RPMI7951 (cell line): Measurements from ENCODE around the gene IL3. TPM values are rescaled to one million over a fixed set of nuclear protein-coding genes. Genes with fewer than 3 reads are reported as not detected.

Experiments used
- DNase-seq: peaks from one replicate; pipeline ENCODE4 v3.0.0-alpha.2; 2012; ENCODE audit warnings: low read depth
- total RNA-seq: library from RNA; depleted of rRNA; stranded (reverse); fragments of >200 nt; shearing (Covaris generic); gene quantifications from 2 replicates; pipeline ENCODE4 v1.2.3, GENCODE V29; 2014

The IL3 gene
- total RNA-seq, 1 experiment from 2014 or later: not detected

DNA sequence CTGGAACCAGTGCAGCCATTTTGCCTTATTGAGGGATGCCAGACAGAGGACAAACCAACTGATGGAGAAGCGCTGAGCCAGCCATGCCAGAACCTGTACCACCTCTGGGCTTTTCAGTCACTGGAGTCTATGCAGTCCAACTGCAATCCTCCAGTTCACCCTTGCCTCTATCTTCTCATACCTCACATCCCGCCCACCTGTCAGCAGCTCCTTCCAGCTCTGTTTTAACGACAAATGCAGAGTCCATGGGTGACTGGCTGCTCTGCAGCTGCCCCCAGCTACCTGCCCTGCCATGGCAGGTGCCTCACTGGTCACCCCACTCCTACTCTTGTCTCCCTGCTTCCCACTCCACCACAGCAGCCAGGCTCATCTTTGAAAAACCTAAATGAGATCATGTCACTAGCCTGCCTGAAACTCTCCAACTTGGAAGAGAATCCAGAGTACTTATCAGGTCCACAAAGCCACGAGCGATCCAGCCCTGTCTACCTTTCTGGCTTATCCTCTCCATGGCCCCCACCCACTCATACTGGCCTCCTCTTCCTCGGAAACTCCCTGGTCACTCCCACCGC, 35.0 kb upstream of the IL3 start:
- DNase-seq: no peak

DNA sequence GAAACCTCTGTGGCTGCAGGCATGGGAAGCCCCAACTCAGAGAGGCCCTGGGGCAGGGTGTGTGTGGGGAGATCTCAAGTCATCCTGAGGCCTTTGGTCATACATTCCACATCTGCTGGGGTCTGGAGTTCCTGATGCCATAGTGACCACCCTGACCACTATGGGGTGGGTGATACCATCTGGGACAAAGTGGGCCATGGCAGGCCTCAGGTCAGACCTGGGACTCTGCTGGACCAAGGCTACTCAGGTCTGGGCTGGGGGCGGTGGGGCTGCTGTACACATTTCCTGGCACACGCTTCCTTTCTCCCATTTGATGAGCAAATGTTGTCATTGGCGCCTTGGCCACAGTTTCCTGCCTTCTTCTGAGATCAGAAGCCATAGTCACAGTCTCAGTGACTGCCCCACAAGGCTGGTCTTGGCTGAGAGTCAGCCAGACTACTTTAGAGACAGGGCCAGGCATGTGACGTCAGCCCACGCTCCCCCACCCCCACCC, 33.9 kb upstream of the IL3 start:
- no peak for DNase-seq

DNA sequence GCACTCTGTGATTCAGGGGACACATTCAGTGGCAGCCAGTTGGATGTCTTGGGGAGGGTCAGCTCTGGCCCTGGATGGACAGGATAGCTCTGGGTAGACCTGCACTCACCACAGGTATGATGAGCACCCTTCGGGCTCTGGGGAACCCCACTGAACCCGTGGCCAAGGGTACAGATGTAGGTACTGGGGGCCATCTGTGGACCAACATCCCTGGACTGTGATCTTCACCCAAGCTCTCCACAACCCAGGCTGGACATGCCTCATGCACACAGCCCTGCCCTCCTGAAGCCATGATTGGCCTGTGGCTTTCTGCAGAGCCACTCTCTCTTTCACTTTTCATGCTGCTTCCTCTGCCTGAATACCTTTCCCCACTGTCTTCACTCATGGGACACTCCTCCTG, 33.4 kb upstream of the IL3 start:
- DNase-seq: no peak

DNA sequence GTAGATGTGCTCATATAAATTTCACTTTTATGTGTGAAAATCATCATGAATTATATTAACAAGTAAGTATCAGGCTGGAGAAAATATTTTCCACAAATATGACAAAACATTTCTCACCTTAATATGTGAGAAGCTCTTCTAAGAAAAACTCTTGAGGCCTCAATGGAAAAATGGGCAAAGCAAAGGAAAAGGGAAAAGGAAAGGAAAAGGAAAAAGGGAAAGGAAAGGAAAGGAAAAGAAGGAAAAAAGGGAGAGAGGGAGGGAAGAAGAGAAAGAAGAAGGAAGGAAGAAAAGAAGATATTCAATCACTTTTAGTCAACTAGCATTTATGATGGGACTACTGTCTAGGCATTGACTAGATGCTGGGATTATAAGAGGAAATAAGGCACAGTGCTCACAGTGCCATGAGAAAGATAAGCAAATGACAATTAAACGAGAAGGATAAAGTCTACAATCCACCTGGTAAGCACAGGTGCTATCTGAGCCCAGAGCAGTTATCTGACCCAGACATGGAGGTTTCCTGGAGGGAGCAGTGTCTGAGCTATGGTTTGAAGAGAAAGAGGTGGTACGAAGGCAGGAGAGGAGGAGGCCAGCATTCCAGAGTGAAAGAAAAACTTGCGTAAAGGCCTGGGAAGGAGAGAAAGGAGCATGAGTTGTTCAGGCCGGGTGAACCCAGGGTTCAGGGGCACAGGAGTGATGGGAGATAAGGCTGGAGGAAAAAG, 30.7 kb upstream of the IL3 start:
- no peak for DNase-seq

DNA sequence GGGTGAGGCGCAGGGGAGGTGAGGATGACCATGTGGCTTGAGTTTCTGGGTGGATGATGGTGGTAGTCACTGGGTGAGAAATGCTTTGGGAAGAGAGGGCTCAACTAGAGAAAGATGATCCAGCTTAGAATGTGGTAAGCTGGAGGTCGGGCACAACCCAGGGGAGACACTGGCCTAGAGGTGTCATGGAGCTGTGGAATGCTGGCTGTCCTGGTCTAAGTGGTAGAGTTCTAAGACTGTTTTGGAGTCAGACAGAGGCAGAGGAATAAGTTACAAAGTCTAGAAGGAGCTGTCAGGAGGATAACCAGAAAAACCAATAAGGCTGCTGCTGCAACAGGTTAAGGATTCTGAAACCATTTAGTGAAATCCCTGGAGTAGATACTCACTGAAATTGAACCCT, 29.8 kb upstream of the IL3 start:
- DNase-seq: no peak

DNA sequence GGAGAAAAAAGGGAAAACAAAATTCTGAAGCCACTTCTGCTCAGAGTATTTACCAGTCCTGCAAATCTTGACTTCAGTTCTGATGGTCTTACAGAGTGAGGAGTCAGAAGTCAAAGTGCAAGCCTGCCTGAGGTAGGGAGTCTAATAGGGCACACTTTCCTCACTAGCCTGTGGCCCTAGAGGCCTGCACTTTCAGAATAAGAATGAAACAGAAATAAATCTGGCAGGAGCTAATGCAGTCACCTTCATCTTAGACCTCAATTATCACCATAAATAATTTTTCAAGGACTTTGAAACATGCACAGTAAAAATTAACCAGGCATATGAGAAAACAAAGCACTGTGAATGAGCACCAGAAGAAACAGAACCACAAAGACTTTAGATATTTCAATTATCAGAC, 28.3 kb upstream of the IL3 start:
- no peak for DNase-seq

DNA sequence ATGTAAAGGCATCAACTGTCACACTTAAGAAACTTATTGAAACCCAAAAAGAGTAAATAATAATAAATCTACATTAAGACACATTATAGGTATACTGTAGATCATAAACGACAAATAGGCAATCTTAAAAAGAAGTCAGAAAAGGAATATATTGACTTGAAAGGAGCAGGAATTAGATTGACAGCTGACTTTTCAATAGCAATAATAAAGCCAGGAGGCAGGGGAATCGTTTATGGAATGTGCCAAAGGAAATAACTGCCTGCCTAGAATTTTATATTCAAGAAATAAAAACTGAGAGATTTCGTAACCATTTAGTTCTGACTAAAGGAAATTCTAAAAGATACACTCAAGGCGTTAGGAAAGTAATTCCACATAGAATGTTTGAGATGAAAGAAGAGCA, 27.3 kb upstream of the IL3 start:
- no peak for DNase-seq

DNA sequence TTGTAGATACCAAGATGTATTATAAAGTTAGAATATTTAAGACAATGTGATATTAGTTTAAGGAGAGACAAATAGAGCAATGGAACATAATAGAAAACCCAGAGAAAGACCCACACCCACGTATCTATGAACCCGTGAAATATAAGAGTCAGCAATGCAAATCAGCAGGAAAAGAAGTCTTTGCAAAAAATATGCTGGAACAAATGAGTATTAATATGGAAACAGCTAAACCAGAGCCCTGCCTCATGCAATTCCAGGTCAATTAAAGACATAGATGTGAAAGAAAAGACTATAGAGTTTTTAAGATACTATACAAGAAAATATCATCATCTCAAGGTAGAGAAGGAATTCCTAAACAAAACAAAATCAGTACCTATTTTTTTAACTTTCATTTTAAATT, 23.1 kb upstream of the IL3 start:
- DNase-seq: no peak

DNA sequence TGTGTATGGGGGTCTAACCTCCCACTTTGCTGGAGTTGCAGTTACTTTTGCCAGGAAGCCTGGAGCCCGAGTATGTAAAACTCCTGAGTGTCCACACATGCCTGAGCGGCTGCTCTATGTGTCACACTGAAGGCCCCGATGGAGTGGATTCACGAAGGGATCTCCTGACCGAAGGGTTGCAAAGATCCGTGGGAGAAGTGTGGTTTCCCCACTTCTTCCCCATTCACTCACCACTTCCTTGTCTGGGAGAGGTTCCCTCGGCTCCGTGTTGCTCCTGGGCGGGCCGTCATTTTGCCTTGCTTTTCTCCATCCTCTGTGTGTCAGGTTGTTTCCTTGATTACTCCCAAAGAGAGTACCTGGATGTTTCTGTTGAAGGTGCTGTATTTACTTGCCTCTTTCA, 16.2 kb upstream of the IL3 start:
- DNase-seq: no peak

DNA sequence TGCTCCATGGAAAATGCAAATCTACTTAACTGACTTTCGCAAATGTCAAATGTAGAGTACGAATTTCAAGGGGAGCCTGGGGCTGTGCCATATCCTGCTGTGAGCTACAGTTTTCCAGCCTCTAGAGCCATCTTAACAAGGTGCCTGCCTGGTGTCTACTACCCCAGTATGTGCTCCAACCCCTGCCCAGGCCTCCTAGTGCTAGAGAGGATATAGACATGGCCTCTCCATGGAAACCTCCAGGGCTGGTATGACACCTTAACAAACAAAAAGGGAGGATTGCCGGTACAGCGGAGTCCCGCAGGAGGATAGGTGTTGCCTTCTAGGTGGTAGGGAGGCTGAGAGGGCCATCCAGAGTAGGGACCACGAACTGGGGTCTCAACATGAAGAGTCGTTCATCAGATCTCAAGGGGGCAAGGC, 13.6 kb upstream of the IL3 start:
- no peak for DNase-seq

DNA sequence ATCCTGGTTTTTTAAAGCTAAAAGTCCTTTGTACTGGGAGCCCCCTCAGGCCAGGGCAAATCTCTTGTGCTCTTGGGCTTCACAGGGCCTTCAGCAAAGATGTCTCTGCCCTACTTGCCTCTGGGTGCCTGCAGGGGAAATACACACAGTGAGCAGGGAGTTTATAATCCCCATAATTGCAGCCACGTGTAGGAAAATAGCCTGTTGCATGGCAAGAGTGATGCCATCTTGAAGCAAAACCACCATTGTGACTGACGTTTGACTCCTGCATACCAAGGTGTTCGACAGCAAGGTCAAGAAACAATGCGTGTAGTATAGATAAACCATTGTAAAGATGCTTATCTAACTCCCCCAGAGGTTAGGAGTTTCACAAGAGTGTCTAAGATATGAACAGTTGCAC, 11.4 kb upstream of the IL3 start:
- DNase-seq: no peak

DNA sequence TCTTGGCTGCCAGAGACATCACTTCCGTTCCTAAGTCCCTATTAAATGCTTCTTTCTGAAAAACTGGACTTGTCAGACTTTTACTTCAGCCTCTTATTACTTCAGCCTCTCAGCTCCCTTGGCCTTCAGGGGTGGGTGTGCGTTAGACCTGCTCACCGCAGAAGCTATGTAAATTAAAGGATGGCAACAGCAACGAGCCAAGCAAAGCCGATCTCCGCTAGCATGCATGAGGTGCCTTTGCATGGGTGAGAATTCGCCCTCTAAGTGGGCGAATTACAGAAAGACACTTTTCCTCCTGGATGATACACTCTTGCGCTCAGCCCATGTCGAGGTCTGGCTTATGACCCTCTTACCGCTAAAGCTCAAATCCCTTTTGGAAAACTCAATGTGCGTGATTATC, 10.9 kb upstream of the IL3 start:
- DNase-seq: no peak

DNA sequence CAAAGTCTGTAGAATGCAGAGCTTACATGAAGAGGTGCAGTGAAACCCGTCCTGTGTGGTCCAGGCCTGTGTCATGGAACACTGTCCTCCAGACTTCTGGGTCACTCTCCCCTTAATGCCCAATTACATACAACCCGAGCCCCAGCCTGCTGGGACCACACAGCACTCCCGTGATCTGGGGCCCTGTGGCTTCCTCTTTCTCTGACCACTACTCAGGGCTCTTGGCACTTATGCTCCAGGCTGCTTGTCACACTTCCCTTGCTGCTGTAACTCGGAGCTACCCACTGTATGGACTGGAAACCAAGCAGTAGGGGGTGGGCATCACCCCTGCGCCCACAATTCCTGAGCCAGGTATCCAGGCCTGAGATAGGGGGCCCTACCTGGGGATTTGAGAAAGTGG, 10.3 kb upstream of the IL3 start:
- DNase-seq: no peak

DNA sequence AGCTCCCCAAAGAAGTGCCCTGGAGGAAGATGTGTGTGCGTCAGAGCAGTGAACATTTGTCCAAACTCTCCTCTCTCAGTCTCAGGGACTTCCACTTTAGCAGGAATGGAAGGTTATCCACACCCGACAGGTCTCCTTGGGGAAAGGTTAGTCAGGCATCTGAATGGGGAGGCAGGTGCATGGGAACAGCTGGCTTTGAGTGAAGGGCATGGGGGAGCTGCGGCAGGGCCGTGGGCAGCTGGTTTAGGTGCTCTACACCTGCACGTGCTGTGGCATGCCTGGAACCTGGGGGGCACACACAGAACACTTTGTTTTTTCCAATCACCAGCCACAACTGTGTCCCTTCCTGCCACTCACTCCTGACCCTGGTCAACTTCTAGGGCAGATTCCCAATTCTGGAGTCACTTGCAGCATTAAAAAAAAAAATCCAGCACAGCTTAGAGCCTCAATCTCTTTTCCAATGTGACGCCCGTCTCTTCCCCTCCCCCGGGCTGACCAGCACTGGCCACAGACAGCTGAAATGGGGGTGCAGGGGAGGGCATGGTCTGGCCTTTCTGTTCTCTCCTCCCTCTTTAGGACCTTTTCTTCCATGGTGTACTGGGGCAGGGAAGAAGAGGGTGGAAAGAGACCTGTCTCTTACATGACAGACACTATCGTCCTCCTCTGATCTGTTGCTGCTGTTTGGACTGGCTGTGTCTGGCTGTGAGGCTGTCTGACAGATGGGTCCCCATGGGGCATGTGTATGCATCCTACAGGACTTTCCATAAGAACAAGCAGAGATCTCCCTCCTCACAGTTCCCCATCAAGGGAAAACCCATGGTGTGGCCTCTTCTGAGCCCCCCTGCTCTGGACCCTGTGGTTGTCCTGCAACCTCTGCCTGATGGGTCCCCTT, 9.5 kb upstream of the IL3 start:
- DNase-seq: no peak

DNA sequence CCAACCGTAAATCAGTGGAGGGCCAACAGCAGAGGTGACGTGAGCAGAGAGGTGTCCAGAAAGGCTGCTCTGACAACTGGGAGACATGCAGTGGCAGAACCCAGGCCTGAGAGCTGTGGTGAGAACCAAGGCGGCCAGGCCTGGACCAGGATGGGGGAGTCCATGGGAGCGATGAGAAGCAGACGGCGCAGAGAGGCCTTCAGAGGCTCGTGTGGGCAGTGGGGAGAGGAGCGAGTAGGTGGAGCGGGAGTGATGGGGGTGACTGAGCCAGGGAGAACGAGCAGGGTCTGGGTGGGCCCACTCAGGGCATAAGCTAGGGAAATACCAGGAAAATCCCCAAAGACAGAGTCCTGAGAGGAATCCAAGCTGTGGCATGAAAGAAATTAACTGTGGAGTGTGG, 7.9 kb upstream of the IL3 start:
- DNase-seq: no peak

DNA sequence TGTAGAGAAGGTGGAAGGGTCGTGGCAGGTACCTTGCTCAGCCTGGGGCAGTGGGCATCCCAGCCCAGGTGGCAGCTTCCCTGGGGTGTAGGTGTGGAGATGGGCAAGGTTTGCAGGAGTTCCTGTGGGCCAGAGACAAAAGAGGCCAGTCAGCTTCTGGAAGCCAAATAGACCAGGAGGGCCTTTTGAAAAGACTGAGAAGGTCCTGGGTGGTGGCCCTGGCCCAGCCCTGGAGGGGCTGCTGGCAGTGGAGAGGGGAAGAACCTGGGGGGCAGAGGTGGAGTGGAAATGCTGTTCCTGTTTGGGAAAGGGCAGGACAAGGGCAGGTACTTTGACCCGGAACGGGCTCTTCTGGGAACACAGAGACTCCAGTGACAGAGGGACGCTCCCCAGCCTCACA, 7.0 kb upstream of the IL3 start:
- no peak for DNase-seq

DNA sequence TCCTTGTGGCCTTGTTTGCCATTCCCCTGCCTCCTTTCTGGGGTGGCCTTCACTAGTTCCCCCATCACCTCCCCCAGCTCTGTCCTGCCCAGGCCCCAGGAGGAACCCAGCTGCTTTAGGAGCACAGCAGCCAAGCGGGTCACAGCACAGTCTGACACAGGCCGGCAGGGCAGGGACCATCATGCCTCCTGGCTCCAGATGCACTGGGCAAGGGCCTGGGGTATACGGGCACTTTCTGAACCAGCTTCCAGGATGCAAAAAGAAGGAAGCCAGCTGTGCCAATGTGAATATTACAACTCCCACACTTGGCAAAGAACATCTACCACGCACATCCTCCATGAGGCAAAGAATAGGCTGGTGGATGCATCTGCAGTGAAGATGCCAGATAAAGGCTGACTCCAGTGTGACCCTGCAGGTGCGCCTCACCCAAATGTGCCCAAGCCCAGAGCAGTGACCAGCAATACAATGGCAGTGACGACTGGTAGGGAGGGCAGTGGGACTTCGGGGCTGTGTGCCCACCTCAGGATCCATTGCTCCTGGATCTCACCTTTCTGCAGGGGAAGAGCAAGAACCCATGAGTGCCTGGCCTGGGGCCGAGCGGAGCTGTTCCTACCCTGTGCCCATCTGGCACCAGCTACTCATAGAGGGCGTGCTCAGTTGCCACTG, 6.3 kb upstream of the IL3 start:
- no peak for DNase-seq

DNA sequence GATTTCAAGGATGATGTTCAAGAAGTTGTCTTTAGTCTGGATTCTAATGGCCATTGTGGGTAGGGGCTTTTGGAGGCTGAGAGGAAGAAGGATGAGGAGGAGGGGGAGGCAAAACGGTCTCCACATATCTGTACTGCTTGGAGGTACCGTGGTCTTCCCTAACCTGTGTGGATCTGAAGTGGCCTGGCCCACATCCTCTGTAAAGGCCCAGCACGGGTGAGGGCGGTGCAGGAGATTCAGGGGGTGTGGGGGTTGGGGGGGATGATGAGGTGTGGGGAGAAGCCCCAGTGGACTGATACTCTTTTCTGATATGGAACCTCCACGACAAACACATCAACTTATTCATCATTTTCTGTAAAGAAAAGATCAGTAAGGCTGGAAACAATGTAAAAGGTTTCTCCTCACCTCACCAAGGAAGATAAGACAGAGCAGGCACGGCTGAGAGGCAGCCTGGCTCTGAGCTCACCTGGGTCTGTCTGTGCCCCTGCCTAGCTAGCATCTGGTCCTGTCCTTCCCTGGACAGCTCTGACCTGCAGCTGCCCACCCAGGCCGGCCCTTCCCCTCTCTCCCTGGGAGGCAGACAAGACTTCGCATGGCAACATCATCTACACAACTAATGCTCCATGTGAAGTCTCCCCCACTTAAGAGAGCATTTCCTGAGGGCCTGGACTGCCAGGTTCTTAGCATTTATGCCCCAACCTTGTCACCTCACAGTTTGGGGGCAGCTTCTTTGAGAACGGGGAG, 5.6 kb upstream of the IL3 start:
- no peak for DNase-seq

DNA sequence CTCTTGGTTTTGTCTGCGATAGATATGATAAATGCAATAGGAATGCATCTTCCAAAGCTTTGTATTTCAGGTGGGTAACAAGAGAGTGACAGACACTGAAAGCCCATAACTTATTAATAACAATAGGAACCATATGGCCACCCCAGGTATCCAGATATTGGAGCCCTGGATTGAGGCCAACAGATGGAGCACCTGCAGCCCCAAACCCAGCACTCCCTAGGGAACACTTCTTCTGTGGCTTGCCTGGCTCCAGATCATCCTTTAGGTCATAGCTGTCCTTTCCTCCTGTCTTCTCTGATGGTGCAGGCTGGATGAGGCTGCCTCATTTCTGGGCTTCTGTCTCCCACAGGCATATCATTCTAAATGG, 5.0 kb upstream of the IL3 start:
- DNase-seq: no peak

DNA sequence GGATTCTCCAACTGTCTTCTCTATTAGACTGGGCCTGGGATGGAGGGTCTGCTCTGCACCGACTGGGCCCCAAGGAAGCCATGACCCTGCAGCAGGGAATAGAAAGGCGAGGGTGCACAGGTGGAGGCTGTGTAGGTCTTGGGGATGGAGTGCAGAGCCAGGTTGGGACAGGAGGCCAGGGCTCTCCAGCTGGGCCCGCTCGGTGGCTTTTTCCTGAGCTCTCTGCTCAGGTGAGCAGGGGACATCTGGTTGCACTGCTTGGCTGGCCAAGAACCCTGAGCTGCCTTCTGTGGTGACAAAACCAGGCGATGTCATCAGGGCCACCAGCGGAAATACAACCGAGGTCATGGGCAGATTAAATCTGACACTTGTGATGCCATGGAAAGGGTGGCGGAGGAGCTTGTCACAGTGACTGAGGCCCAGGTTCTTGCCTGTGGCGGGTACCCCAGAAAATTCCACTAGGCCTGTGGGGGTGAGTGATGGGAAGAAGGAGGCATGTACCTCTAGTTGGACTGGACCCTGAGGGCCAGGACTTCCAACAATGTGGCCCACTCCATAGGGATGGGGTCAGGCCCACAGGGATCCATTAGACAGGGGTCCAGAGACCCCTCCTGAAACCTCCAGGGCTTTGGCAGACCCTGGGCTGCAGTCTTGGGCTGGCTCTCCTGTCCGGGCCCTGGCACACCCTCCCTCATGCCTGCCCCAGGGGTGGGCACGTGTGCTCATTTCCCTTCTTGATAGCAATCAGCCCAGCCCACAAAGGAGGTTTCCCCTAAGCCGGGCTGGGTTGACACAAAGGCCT, 4.4 kb upstream of the IL3 start:
- DNase-seq: no peak
